ENCODE data around the gene R3HDM2.

- TF ChIP-seq ZNF274 (IDR thresholded peaks at IDR 0.05; ENCODE audit: low read depth, low read length) (no peak), YY1 (IDR thresholded peaks at IDR 0.05; ENCODE audit: insufficient read depth, insufficient read length) (no peak), SUZ12 (IDR thresholded peaks at IDR 0.05; ENCODE audit: extremely low read depth, insufficient read depth, insufficient read length) (no peak)
These were observed 226.4 kb downstream of the R3HDM2 start for GRCh38 chr12:57204454-57204853.
